ENCODE measurements around the gene SPACA7. TPM values are rescaled to one million over a fixed set of nuclear protein-coding genes. Genes with fewer than 3 reads are reported as not detected.
A peak's percentile ranks its signal among the peaks of the same experiment; 100 is the strongest.

Gene SPACA7
- total and polyA plus RNA-seq, 2 of the 13 experiments (the other 11 are each of a cell fraction or from before 2014, with no cell fraction given): not detected

DNA sequence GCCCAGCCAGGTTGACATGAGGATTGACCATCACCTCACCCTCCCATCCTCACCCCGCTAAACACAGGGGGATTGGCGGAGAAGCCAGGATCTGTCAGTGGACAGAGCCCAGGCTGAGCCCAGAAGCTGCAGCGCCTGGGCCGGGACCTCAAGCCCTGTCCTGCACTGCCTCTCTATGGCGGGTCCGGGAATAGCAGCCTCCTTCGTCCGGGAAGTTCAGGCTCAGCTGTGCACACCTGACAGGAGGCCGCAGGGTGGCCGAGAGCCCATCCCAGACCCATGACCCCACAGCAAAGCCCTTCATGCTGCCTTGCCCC, 67.8 kb downstream of the SPACA7 start (continued):
- TF ChIP-seq, protein P1, sequence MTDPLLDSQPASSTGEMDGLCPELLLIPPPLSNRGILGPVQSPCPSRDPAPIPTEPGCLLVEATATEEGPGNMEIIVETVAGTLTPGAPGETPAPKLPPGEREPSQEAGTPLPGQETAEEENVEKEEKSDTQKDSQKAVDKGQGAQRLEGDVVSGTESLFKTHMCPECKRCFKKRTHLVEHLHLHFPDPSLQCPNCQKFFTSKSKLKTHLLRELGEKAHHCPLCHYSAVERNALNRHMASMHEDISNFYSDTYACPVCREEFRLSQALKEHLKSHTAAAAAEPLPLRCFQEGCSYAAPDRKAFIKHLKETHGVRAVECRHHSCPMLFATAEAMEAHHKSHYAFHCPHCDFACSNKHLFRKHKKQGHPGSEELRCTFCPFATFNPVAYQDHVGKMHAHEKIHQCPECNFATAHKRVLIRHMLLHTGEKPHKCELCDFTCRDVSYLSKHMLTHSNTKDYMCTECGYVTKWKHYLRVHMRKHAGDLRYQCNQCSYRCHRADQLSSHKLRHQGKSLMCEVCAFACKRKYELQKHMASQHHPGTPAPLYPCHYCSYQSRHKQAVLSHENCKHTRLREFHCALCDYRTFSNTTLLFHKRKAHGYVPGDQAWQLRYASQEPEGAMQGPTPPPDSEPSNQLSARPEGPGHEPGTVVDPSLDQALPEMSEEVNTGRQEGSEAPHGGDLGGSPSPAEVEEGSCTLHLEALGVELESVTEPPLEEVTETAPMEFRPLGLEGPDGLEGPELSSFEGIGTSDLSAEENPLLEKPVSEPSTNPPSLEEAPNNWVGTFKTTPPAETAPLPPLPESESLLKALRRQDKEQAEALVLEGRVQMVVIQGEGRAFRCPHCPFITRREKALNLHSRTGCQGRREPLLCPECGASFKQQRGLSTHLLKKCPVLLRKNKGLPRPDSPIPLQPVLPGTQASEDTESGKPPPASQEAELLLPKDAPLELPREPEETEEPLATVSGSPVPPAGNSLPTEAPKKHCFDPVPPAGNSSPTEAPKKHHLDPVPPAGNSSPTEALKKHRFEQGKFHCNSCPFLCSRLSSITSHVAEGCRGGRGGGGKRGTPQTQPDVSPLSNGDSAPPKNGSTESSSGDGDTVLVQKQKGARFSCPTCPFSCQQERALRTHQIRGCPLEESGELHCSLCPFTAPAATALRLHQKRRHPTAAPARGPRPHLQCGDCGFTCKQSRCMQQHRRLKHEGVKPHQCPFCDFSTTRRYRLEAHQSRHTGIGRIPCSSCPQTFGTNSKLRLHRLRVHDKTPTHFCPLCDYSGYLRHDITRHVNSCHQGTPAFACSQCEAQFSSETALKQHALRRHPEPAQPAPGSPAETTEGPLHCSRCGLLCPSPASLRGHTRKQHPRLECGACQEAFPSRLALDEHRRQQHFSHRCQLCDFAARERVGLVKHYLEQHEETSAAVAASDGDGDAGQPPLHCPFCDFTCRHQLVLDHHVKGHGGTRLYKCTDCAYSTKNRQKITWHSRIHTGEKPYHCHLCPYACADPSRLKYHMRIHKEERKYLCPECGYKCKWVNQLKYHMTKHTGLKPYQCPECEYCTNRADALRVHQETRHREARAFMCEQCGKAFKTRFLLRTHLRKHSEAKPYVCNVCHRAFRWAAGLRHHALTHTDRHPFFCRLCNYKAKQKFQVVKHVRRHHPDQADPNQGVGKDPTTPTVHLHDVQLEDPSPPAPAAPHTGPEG (CRISPR knock-in tag; IDR thresholded peaks at IDR 0.05): no peak
- TF ChIP-seq NFKB2 (CRISPR knock-in tag; IDR thresholded peaks at IDR 0.05; ENCODE audit: borderline replicate concordance) (no peak), KDM5B (CRISPR knock-in tag; IDR thresholded peaks at IDR 0.05; ENCODE audit: borderline replicate concordance) (peak; percentile 43; the same call in 1 of the 2 replicates), CCDC6 (CRISPR knock-in tag; IDR thresholded peaks at IDR 0.05) (no peak), ZSCAN29 (CRISPR knock-in tag; conservative IDR thresholded peaks at IDR 0.05) (no peak), ZNF772 (CRISPR knock-in tag; IDR thresholded peaks at IDR 0.05) (no peak), ZNF121 (CRISPR knock-in tag; IDR thresholded peaks at IDR 0.05) (no peak), ZNF317 (CRISPR knock-in tag; IDR thresholded peaks at IDR 0.05) (no peak), TBX2 (CRISPR knock-in tag; IDR thresholded peaks at IDR 0.05; ENCODE audit: borderline replicate concordance) (peak; percentile 17; the same call in 1 of the 2 replicates), HOXD1 (CRISPR knock-in tag; IDR thresholded peaks at IDR 0.05) (no peak), RBM22 (optimal IDR thresholded peaks at IDR 0.05; ENCODE audit: low read length) (no peak), FOXP1 (IDR thresholded peaks at IDR 0.05) (no peak), FOXP1 (CRISPR knock-in tag; IDR thresholded peaks at IDR 0.05) (no peak), ZNF33B (CRISPR knock-in tag; IDR thresholded peaks at IDR 0.05) (no peak)
- TF ChIP-seq, protein P2, sequence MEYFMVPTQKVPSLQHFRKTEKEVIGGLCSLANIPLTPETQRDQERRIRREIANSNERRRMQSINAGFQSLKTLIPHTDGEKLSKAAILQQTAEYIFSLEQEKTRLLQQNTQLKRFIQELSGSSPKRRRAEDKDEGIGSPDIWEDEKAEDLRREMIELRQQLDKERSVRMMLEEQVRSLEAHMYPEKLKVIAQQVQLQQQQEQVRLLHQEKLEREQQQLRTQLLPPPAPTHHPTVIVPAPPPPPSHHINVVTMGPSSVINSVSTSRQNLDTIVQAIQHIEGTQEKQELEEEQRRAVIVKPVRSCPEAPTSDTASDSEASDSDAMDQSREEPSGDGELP (IDR thresholded peaks at IDR 0.05; ENCODE audit: borderline replicate concordance, low read depth): peak; percentile 42; the same call in 1 of the 2 replicates
- TF ChIP-seq, protein P3, sequence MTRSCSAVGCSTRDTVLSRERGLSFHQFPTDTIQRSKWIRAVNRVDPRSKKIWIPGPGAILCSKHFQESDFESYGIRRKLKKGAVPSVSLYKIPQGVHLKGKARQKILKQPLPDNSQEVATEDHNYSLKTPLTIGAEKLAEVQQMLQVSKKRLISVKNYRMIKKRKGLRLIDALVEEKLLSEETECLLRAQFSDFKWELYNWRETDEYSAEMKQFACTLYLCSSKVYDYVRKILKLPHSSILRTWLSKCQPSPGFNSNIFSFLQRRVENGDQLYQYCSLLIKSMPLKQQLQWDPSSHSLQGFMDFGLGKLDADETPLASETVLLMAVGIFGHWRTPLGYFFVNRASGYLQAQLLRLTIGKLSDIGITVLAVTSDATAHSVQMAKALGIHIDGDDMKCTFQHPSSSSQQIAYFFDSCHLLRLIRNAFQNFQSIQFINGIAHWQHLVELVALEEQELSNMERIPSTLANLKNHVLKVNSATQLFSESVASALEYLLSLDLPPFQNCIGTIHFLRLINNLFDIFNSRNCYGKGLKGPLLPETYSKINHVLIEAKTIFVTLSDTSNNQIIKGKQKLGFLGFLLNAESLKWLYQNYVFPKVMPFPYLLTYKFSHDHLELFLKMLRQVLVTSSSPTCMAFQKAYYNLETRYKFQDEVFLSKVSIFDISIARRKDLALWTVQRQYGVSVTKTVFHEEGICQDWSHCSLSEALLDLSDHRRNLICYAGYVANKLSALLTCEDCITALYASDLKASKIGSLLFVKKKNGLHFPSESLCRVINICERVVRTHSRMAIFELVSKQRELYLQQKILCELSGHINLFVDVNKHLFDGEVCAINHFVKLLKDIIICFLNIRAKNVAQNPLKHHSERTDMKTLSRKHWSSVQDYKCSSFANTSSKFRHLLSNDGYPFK (CRISPR knock-in tag; IDR thresholded peaks at IDR 0.05; ENCODE audit: borderline replicate concordance): no peak
- TF ChIP-seq, protein P4, sequence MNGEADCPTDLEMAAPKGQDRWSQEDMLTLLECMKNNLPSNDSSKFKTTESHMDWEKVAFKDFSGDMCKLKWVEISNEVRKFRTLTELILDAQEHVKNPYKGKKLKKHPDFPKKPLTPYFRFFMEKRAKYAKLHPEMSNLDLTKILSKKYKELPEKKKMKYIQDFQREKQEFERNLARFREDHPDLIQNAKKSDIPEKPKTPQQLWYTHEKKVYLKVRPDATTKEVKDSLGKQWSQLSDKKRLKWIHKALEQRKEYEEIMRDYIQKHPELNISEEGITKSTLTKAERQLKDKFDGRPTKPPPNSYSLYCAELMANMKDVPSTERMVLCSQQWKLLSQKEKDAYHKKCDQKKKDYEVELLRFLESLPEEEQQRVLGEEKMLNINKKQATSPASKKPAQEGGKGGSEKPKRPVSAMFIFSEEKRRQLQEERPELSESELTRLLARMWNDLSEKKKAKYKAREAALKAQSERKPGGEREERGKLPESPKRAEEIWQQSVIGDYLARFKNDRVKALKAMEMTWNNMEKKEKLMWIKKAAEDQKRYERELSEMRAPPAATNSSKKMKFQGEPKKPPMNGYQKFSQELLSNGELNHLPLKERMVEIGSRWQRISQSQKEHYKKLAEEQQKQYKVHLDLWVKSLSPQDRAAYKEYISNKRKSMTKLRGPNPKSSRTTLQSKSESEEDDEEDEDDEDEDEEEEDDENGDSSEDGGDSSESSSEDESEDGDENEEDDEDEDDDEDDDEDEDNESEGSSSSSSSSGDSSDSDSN (CRISPR knock-in tag; IDR thresholded peaks at IDR 0.05): no peak
- TF ChIP-seq, protein P5, sequence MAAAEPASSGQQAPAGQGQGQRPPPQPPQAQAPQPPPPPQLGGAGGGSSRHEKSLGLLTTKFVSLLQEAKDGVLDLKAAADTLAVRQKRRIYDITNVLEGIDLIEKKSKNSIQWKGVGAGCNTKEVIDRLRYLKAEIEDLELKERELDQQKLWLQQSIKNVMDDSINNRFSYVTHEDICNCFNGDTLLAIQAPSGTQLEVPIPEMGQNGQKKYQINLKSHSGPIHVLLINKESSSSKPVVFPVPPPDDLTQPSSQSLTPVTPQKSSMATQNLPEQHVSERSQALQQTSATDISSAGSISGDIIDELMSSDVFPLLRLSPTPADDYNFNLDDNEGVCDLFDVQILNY (CRISPR knock-in tag; conservative IDR thresholded peaks at IDR 0.05): no peak

Measured in HepG2 (cell line).